Ovary (tissue), 9 donors: Measurements from ENCODE around the gene SULT4A1. TPM values are rescaled to one million over a fixed set of nuclear protein-coding genes. Genes with fewer than 3 reads are reported as not detected.

ENCODE experiments used
- DNase-seq, 5 donors: peaks; one replicate each; pipeline ENCODE4 v3.0.0-alpha.2; 2019 to 2020
- H3K27ac ChIP-seq, 2 donors: fragments of 200-600 bp; one replicate each; pipeline versions ENCODE4 v1.5.1 to v1.8.0; 2019 to 2022
- H3K27me3 ChIP-seq: fragments of 200-600 bp; one replicate; pipeline ENCODE4 v1.8.0; 2022
- H3K36me3 ChIP-seq: fragments of 200-600 bp; sonication (generic); one replicate; pipeline ENCODE4 v1.5.1; 2019
- H3K4me1 ChIP-seq: one replicate; pipeline ENCODE4 v1.8.1; 2013; ENCODE audit warnings: mild to moderate bottlenecking, moderate library complexity; ENCODE audit not compliant: insufficient read depth
- H3K4me3 ChIP-seq: fragments of 200-600 bp; sonication (generic); one replicate; pipeline ENCODE4 v1.5.1; 2017
- H3K9me3 ChIP-seq, 2 donors: fragments of 200-600 bp in 1 of 2; sonication (generic) in 1 of 2; one replicate each; pipeline versions ENCODE4 v1.5.1 to v1.8.1; 2013 to 2019; ENCODE audit warnings: mild to moderate bottlenecking in 1 of 2, moderate library complexity in 1 of 2
- CTCF ChIP-seq, 3 donors: fragments of 450-650 bp in 2 of 3; fragments of 200-600 bp in 1 of 3; IDR thresholded peaks; one replicate each; pipeline versions ENCODE4 v1.5.1 to v1.8.0; 2016 to 2022; ENCODE audit warnings: antibody characterized with exemption in 3 of 3, mild to moderate bottlenecking in 1 of 3
- EP300 ChIP-seq: sonication (generic); formaldehyde crosslinking; IDR thresholded peaks from one replicate; pipeline ENCODE4 v1.6.1; 2017; ENCODE audit warnings: antibody characterized with exemption
- POLR2A ChIP-seq: fragments of 450-650 bp; IDR thresholded peaks from one replicate; pipeline ENCODE4 v1.6.1; 2017; ENCODE audit warnings: antibody characterized with exemption, mild to moderate bottlenecking, moderate library complexity
- WGBS, 3 donors: extraction: QIAGEN DNeasy Blood & Tissue Kit in 1 of 3; methylation state at CpG; one replicate each; pipeline versions ENCODE4 v1.1.5 to v1.1.7; 2013 to 2017; 5-methylcytosine and 5-hydroxymethylcytosine counted together
- intact Hi-C, 4 donors: fragments of 100-400 bp; cut with DNase I; formaldehyde crosslinking; loops; one replicate each; pipeline versions ENCODE4 v1.11.0 to v1.15.1; 2022 to 2023
- polyA plus RNA-seq, 2 donors: library from polyadenylated mRNA; stranded (reverse); fragments of 200-250 nt in 1 of 2; fragments of 350-450 nt in 1 of 2; fragmentation: Illumina TruSeq in 1 of 2; extraction: RNeasy Lipid Tissue Mini Kit (QIAGEN cat#74804) in 1 of 2; gene quantifications; one replicate each; pipeline ENCODE4 v1.2.3, GENCODE V29; 2013 to 2014
- total RNA-seq, 7 donors: library from RNA; depleted of rRNA in 2 of 7; stranded (reverse); fragments of >200 nt in 2 of 7; fragmentation: NEBNext Ultra II Directional in 3 of 7; extraction: Animal tissue kit (Norgen Biotek cat#: 25700) in 3 of 7; gene quantifications; one replicate each; pipeline versions ENCODE4 v1.1.0 to v1.2.4, GENCODE V29; 2016 to 2023
- donor health status: DM: no; HTN: no; CAD: no; lungs with moderate emphysema.
- donor health status: DM: no; HTN: no; CAD: no.
- donor health status: Bipolar disorder and iron deficiency.
- donor health status: DM: yes; HTN: yes; CAD: no.
- donor health status: DM: no; HTN: no; CAD: no.
- donor health status: DM: yes; HTN: yes; CAD: no.

Gene SULT4A1
- total and polyA plus RNA-seq, 9 donors: 0.36 to 3.5 (median 1.8) TPM

- Histone ChIP-seq H3K9me3 (no peaks in the 10 kb centered on the region), H3K4me1 (peaks cover 11% of the 10 kb centered on the region), H3K4me3 (no peak overlapping the region), H3K27ac (no peak overlapping the region), H3K36me3 (no peaks in the 10 kb centered on the region), H3K27me3 (no peaks in the 10 kb centered on the region)
- intact Hi-C loops: loop anchor here in 1 of 4 donors (10.0 kb wide), 1 partner anchor 435 kb away; no protein-coding TSS in a partner anchor
- TF ChIP-seq EP300 (no peak), CTCF (IDR thresholded peaks at IDR 0.05) (no peak), POLR2A (no peak)
- 53 to 71% (median 64%) methylated on average over 30 to 33 of the region's 33 CpGs for WGBS, 3 donors
- peak in 1 of 5 donors; percentile 58 for DNase-seq
Observed at GRCh38 chr22:43829904-43830851, 32.1 kb downstream of the SULT4A1 start.

GRCh38 chr22:43828998-43829782, 33.1 kb downstream of the SULT4A1 start:
- H3K27ac ChIP-seq: peak overlapping the region in 1 of 2 donors; percentile 57
- H3K36me3 ChIP-seq: no peaks in the 10 kb centered on the region
- no peaks in the 10 kb centered on the region for H3K27me3 ChIP-seq
- intact Hi-C loops: loop anchor here in 1 of 4 donors (10.0 kb wide), 1 partner anchor 434 kb away; no protein-coding TSS in a partner anchor
- H3K4me3 ChIP-seq: no peak overlapping the region
- peak; percentile 25 to 65 (median 55) for DNase-seq
- TF ChIP-seq EP300 (no peak), CTCF (IDR thresholded peaks at IDR 0.05) (no peak), POLR2A (no peak)
- H3K4me1 ChIP-seq: peaks cover 11% of the 10 kb centered on the region
- 52 to 56% (median 53%) methylated on average over 20 of the region's 20 CpGs for WGBS, 3 donors
- no peaks in the 10 kb centered on the region for H3K9me3 ChIP-seq

GRCh38 chr22:43828725-43828997, 33.7 kb downstream of the SULT4A1 start:
- H3K4me1 ChIP-seq: peaks cover 11% of the 10 kb centered on the region
- peak overlapping the region in 1 of 2 donors; percentile 57 for H3K27ac ChIP-seq
- no peak for TF ChIP-seq POLR2A
- no peak for TF ChIP-seq CTCF (IDR thresholded peaks at IDR 0.05)
- no peak for TF ChIP-seq EP300
- no peak overlapping the region for H3K4me3 ChIP-seq
- DNase-seq: no peak
- 69 to 85% (median 77%) methylated on average over 6 of the region's 6 CpGs for WGBS, 3 donors
- intact Hi-C loops: loop anchor here in 1 of 4 donors (10.0 kb wide), 1 partner anchor 434 kb away; no protein-coding TSS in a partner anchor
- no peaks in the 10 kb centered on the region for H3K27me3 ChIP-seq
- H3K36me3 ChIP-seq: no peaks in the 10 kb centered on the region
- no peaks in the 10 kb centered on the region for H3K9me3 ChIP-seq

- DNase-seq: peak in 1 of 5 donors; percentile 52
- 53 to 80% (median 62%) methylated on average over 16 of the region's 16 CpGs for WGBS, 3 donors
- Histone ChIP-seq H3K36me3 (no peaks in the 10 kb centered on the region), H3K4me1 (peaks cover 11% of the 10 kb centered on the region), H3K9me3 (no peaks in the 10 kb centered on the region), H3K27me3 (no peaks in the 10 kb centered on the region), H3K27ac (peak overlapping the region in 1 of 2 donors; percentile 57), H3K4me3 (no peak overlapping the region)
- TF ChIP-seq POLR2A (no peak), EP300 (no peak), CTCF (IDR thresholded peaks at IDR 0.05) (no peak)
- intact Hi-C loops: loop anchor here in 1 of 4 donors (10.0 kb wide), 1 partner anchor 433 kb away; no protein-coding TSS in a partner anchor
Observed at GRCh38 chr22:43827926-43828724, 34.2 kb downstream of the SULT4A1 start.
